Pancreas (tissue), 10 donors: ENCODE results near the gene NXPE3. TPM values are rescaled to one million over a fixed set of nuclear protein-coding genes. Genes with fewer than 3 reads are reported as not detected.
"Not testable (repeated sequence)": the region's sequence is repeated elsewhere in the genome, so short reads cannot be mapped to it uniquely, and the experiment has no call there.

ENCODE experiments used
- ATAC-seq, 4 donors: fragments of 200-7000 bp; cut with Tn5 transposase; one replicate each; pipeline versions ENCODE4 v1.8.0 to v1.9.1; 2020; ENCODE audit warnings: mild to moderate bottlenecking in 4 of 4, moderate library complexity in 4 of 4
- DNase-seq, 6 donors: peaks; one replicate each; pipeline ENCODE4 v3.0.0-alpha.2; 2020
- FAIRE-seq: peaks from 2 replicates; lab custom pipeline; 2012; peaks lifted over from hg19 to GRCh38; lab: Jason Lieb, UNC
- H3K27ac ChIP-seq, 4 donors: fragments of 200-600 bp; sonication (generic); 1 replicate in 3 of 4; 2 replicates in 1 of 4; pipeline versions ENCODE4 v1.5.0 to v1.8.0; 2020
- H3K27me3 ChIP-seq, 4 donors: fragments of 200-600 bp; one replicate each; pipeline ENCODE4 v1.8.0; 2021
- H3K36me3 ChIP-seq, 3 donors: fragments of 200-600 bp; sonication (generic) in 1 of 3; one replicate each; pipeline versions ENCODE4 v1.5.0 to v1.8.0; 2020 to 2021
- H3K4me1 ChIP-seq, 3 donors: fragments of 200-600 bp; one replicate each; pipeline ENCODE4 v1.8.0; 2021
- H3K4me3 ChIP-seq, 4 donors: fragments of 200-600 bp; sonication (generic) in 2 of 4; one replicate each; pipeline versions ENCODE4 v1.5.0 to v1.8.0; 2020 to 2021
- H3K9me3 ChIP-seq, 4 donors: fragments of 200-600 bp; one replicate each; pipeline ENCODE4 v1.8.0; 2021
- CTCF ChIP-seq, 4 donors: fragments of 200-600 bp; sonication (generic) in 3 of 4; IDR thresholded peaks; one replicate each; pipeline versions ENCODE4 v1.5.0 to v1.8.0; 2021; ENCODE audit warnings: antibody characterized with exemption in 4 of 4
- WGBS, 2 donors: extraction: QIAGEN DNeasy Blood & Tissue Kit; methylation state at CpG; one replicate each; pipeline ENCODE4 v1.1.7; 2013; 5-methylcytosine and 5-hydroxymethylcytosine counted together
- intact Hi-C, 3 donors: fragments of 100-400 bp; cut with DNase I; formaldehyde crosslinking; loops; one replicate each; pipeline versions ENCODE4 v1.11.1 to v1.14.2; 2022
- polyA plus RNA-seq, 2 donors: library from polyadenylated mRNA; stranded (reverse); fragments of 200-250 nt; gene quantifications; one replicate each; pipeline ENCODE4 v1.2.3, GENCODE V29; 2013
- total RNA-seq, 6 donors: library from RNA; stranded (reverse); fragmentation: NEBNext Ultra II Directional in 4 of 6; extraction: Animal tissue kit (Norgen Biotek cat#: 25700) in 4 of 6; gene quantifications; one replicate each; pipeline versions ENCODE4 v1.2.1 to v1.2.4, GENCODE V29; 2021 to 2023
- donor health status: healthy with polysubstance abuse.
- donor health status: DM: no; HTN: no; CAD: no; lungs with moderate emphysema.
- donor health status: DM: no; HTN: no; CAD: no.
- donor health status: control.
- donor health status: control.
- donor health status: Bipolar disorder and iron deficiency.
- donor health status: DM: yes; HTN: yes; CAD: no.
- donor health status: DM: no; HTN: no; CAD: no.
- donor health status: DM: no; HTN: no; CAD: no.
- donor health status: DM: yes; HTN: yes; CAD: no.

Gene NXPE3
- total and polyA plus RNA-seq, 8 donors: 1.4 to 4.3 (median 2.4) TPM

- H3K4me3 ChIP-seq: no peak overlapping the region
- H3K27me3 ChIP-seq: no peaks in the 10 kb centered on the region
- no peak for TF ChIP-seq CTCF (IDR thresholded peaks at IDR 0.05)
- FAIRE-seq (no peak), ATAC-seq (no peak), DNase-seq (no peak)
- intact Hi-C loops: no loop called here
- no peaks in the 10 kb centered on the region for H3K9me3 ChIP-seq
- H3K36me3 ChIP-seq: peaks cover 3 to 46% (median 36%) of the 10 kb centered on the region in 3 donors
- WGBS, 2 donors: 82 to 86% methylated on average over 5 of the region's 5 CpGs
- H3K27ac ChIP-seq: no peak overlapping the region
- H3K4me1 ChIP-seq: peaks cover 4 to 14% (median 13%) of the 10 kb centered on the region in 3 donors
These were observed 82.9 kb downstream of the NXPE3 start for GRCh38 chr3:101861789-101862415.

- WGBS, 2 donors: 82 to 85% methylated on average over 3 of the region's 3 CpGs
- intact Hi-C loops: no loop called here
- H3K4me3 ChIP-seq: no peak overlapping the region
- no peak for TF ChIP-seq CTCF (IDR thresholded peaks at IDR 0.05)
- no peak overlapping the region for H3K27ac ChIP-seq
- peak in 3 of 4 donors; percentile 11 to 22 (median 16) for ATAC-seq
- H3K9me3 ChIP-seq: no peaks in the 10 kb centered on the region
- H3K27me3 ChIP-seq: no peaks in the 10 kb centered on the region
- DNase-seq: no peak
- H3K36me3 ChIP-seq: peaks cover 3 to 39% (median 29%) of the 10 kb centered on the region in 3 donors
- H3K4me1 ChIP-seq: peaks cover 2 to 17% (median 12%) of the 10 kb centered on the region in 3 donors
- FAIRE-seq: no peak
These were observed 83.6 kb downstream of the NXPE3 start for GRCh38 chr3:101862416-101863165.

- WGBS, 2 donors: 98 to 99% methylated on average over 7 of the region's 7 CpGs
- FAIRE-seq, H3K27me3 ChIP-seq, H3K9me3 ChIP-seq, H3K27ac ChIP-seq, DNase-seq, ATAC-seq, H3K4me3 ChIP-seq, intact Hi-C loops: not testable (repeated sequence)
- Histone ChIP-seq H3K36me3 (peaks cover 0 to 15% (median 13%) of the 10 kb centered on the region in 3 donors), H3K4me1 (peaks cover 0 to 29% (median 4%) of the 10 kb centered on the region in 3 donors)
These were observed 85.9 kb downstream of the NXPE3 start for GRCh38 chr3:101864926-101865325.

- peaks cover 0 to 5% (median 4%) of the 10 kb centered on the region in 3 donors for H3K36me3 ChIP-seq
- peak; percentile 48 to 75 (median 53) for ATAC-seq
- WGBS, 2 donors: 25 to 29% methylated on average over 5 of the region's 5 CpGs
- intact Hi-C loops: no loop called here
- no peaks in the 10 kb centered on the region for H3K9me3 ChIP-seq
- DNase-seq: peak in 2 of 6 donors; percentile 36 to 39
- no peaks in the 10 kb centered on the region for H3K27me3 ChIP-seq
- H3K4me1 ChIP-seq: peaks cover 0 to 29% (median 4%) of the 10 kb centered on the region in 3 donors
- no peak for FAIRE-seq
- no peak overlapping the region for H3K4me3 ChIP-seq
- TF ChIP-seq CTCF (IDR thresholded peaks at IDR 0.05): no peak
- peak overlapping the region in 2 of 4 donors; percentile 24 to 33 for H3K27ac ChIP-seq
These were observed 86.9 kb downstream of the NXPE3 start for GRCh38 chr3:101865751-101866509.

- peak overlapping the region in 1 of 4 donors; percentile 34 for H3K27ac ChIP-seq
- FAIRE-seq: no peak
- peaks cover 0 to 26% (median 4%) of the 10 kb centered on the region in 3 donors for H3K4me1 ChIP-seq
- no peaks in the 10 kb centered on the region for H3K27me3 ChIP-seq
- no peak for DNase-seq
- TF ChIP-seq CTCF (IDR thresholded peaks at IDR 0.05): no peak
- no peak for ATAC-seq
- intact Hi-C loops: no loop called here
- no peaks in the 10 kb centered on the region for H3K9me3 ChIP-seq
- no peak overlapping the region for H3K4me3 ChIP-seq
- H3K36me3 ChIP-seq: no peaks in the 10 kb centered on the region
These were observed 88.5 kb downstream of the NXPE3 start for GRCh38 chr3:101867511-101867910.
